Measurements from ENCODE around the gene GRAMD4.

- TF ChIP-seq CTCF (IDR thresholded peaks at IDR 0.05 in 4 of 5, conservative IDR thresholded peaks at IDR 0.05 in 1 of 5) (no peak), POLR2A (IDR thresholded peaks at IDR 0.05) (no peak)
These were observed 66.2 kb downstream of the GRAMD4 start for GRCh38 chr22:46686221-46687047.

Measured in gastrocnemius medialis (tissue), 4 donors.